HepG2 (cell line): ENCODE results near the gene KRI1. TPM values are rescaled to one million over a fixed set of nuclear protein-coding genes. Genes with fewer than 3 reads are reported as not detected.

Experiments
- ATAC-seq: fragments of 200-7000 bp; cut with Tn5 transposase; 3 replicates; pipeline ENCODE4 v1.9.1; 2020; ENCODE audit warnings: mild to moderate bottlenecking, moderate library complexity
- BruUV-seq: library from RNA; stranded (reverse); fragments of 400-500 nt; replicated peaks from 2 replicates; lab custom pipeline; 2021; lab: Mats Ljungman, UMichigan
- CTCF ChIA-PET: fragments of 300-600 bp; formaldehyde crosslinking; extraction: SDS; loops from one replicate; lab custom pipeline; 2021; ENCODE audit warnings: low total read pairs, inconsistent platforms, low intra/inter-chr PET ratio; lab: Yijun Ruan, JAX
- POLR2A ChIA-PET: fragments of 350-600 bp; sonication (Branson Sonifier 250); formaldehyde crosslinking; loops from one replicate; lab custom pipeline; 2020; ENCODE audit warnings: antibody characterized with exemption, inconsistent platforms; lab: Yijun Ruan, JAX
- DNase-seq: peaks from one replicate; pipeline ENCODE4 v3.0.0-alpha.2; 2015; ENCODE audit warnings: low spot score
- FAIRE-seq: peaks from 3 replicates; lab custom pipeline; 2011; peaks lifted over from hg19 to GRCh38; lab: Jason Lieb, UNC
- H2AFZ ChIP-seq: one replicate; pipeline ENCODE4 v1.6.1; 2011; ENCODE audit warnings: low read length, inconsistent platforms
- H3K27ac ChIP-seq: fragments of 300-600 bp; 3 replicates; pipeline ENCODE4 v1.8.0; 2011; ENCODE audit warnings: mixed run types, mild to moderate bottlenecking, mixed read lengths, low read length, inconsistent platforms; ENCODE audit not compliant: insufficient read depth; ENCODE audit errors: extremely low read length
- H3K27me3 ChIP-seq, 2 experiments: fragments of 200-600 bp in 1 of 2; 2 replicates in 1 of 2; 3 replicates in 1 of 2; pipeline versions ENCODE4 v1.6.0 to v1.8.0; 2011; ENCODE audit warnings: low read length in 2 of 2, mild to moderate bottlenecking in 2 of 2, moderate library complexity in 2 of 2, inconsistent platforms in 1 of 2; ENCODE audit not compliant: insufficient read depth in 2 of 2, control insufficient read depth in 1 of 2
- H3K36me3 ChIP-seq, 2 experiments: fragments of 200-600 bp in 1 of 2; replicated peaks in 1 of 2; 2 replicates in 1 of 2; 3 replicates in 1 of 2; pipeline versions ENCODE4 v1.5.1 to v1.8.0; 2011; ENCODE audit warnings: low read length in 2 of 2, inconsistent platforms in 1 of 2; ENCODE audit not compliant: insufficient read depth in 2 of 2, control insufficient read depth in 1 of 2
- H3K4me1 ChIP-seq: 2 replicates; pipeline ENCODE4 v1.5.1; 2012; ENCODE audit warnings: low read length, inconsistent platforms; ENCODE audit not compliant: insufficient read depth
- H3K4me2 ChIP-seq: 2 replicates; pipeline ENCODE4 v1.6.0; 2011; ENCODE audit warnings: low read depth, low read length, inconsistent platforms
- H3K4me3 ChIP-seq, 3 experiments: fragments of 200-600 bp in 1 of 3; sonication (generic), shearing (Covaris generic) in 1 of 3; replicated peaks in 1 of 3; 2 replicates each; pipeline ENCODE4 v1.5.1; 2011 to 2016; ENCODE audit warnings: low read length in 3 of 3, inconsistent platforms in 2 of 3, low read depth in 2 of 3, mild to moderate bottlenecking in 2 of 3, control low read depth in 1 of 3, mixed read lengths in 1 of 3; ENCODE audit not compliant: insufficient read depth in 1 of 3
- H3K79me2 ChIP-seq: one replicate; pipeline ENCODE4 v1.6.1; 2011; ENCODE audit warnings: low read length, inconsistent platforms; ENCODE audit not compliant: insufficient read depth
- H3K9ac ChIP-seq: 2 replicates; pipeline ENCODE4 v1.6.0; 2011; ENCODE audit warnings: mild to moderate bottlenecking, low read depth, low read length, inconsistent platforms; ENCODE audit not compliant: insufficient read depth
- H3K9me3 ChIP-seq: 2 replicates; pipeline ENCODE4 v1.5.1; 2012; ENCODE audit warnings: mild to moderate bottlenecking, low read length
- H4K20me1 ChIP-seq: 2 replicates; pipeline ENCODE4 v1.6.0; 2011; ENCODE audit warnings: inconsistent platforms, mild to moderate bottlenecking, low read length, moderate library complexity; ENCODE audit not compliant: insufficient read depth
- KDM3A ChIP-seq: IDR thresholded peaks from 2 replicates; pipeline ENCODE4 v1.6.1; 2018; ENCODE audit warnings: low read depth, missing compliant biosample characterization
- MAFF ChIP-seq: IDR thresholded peaks from 2 replicates; pipeline ENCODE4 v1.6.1; 2011; ENCODE audit warnings: low read depth, low read length, improper control_type of control experiment
- NR3C1 ChIP-seq: sonication (generic); formaldehyde crosslinking; IDR thresholded peaks from 2 replicates; pipeline ENCODE4 v1.4.0; 2020; ENCODE audit warnings: missing genetic modification reagents
- POGZ ChIP-seq: sonication (generic); formaldehyde crosslinking; IDR thresholded peaks from 2 replicates; pipeline ENCODE4 v1.4.0; 2020; ENCODE audit warnings: mild to moderate bottlenecking, missing genetic modification reagents
- RELA ChIP-seq: sonication (generic); formaldehyde crosslinking; IDR thresholded peaks from 2 replicates; pipeline ENCODE4 v1.4.0; 2020; ENCODE audit warnings: missing genetic modification reagents
- TEAD2 ChIP-seq: sonication (generic); formaldehyde crosslinking; IDR thresholded peaks from 2 replicates; pipeline ENCODE4 v1.9.0; 2021; ENCODE audit warnings: missing genetic modification reagents
- XBP1 ChIP-seq: sonication (generic); formaldehyde crosslinking; IDR thresholded peaks from 2 replicates; pipeline ENCODE4 v1.5.0; 2020; ENCODE audit warnings: missing genetic modification reagents
- ZBTB2 ChIP-seq: sonication (generic); formaldehyde crosslinking; IDR thresholded peaks from 2 replicates; pipeline ENCODE4 v1.8.0; 2022; ENCODE audit warnings: low read depth, missing genetic modification reagents
- ZMYM3 ChIP-seq: sonication (generic); formaldehyde crosslinking; IDR thresholded peaks from 2 replicates; pipeline ENCODE4 v1.5.1; 2020; ENCODE audit warnings: mild to moderate bottlenecking, missing genetic modification reagents
- ZNF12 ChIP-seq: sonication (generic); formaldehyde crosslinking; IDR thresholded peaks from 2 replicates; pipeline ENCODE4 v1.5.0; 2020; ENCODE audit warnings: missing genetic modification reagents
- ZNF121 ChIP-seq: sonication (generic); formaldehyde crosslinking; IDR thresholded peaks from 2 replicates; pipeline ENCODE4 v1.5.0; 2020; ENCODE audit warnings: mild to moderate bottlenecking, missing genetic modification reagents
- ZNF136 ChIP-seq: sonication (generic); formaldehyde crosslinking; IDR thresholded peaks from 2 replicates; pipeline ENCODE4 v1.8.1; 2022; ENCODE audit warnings: low read depth, mild to moderate bottlenecking, moderate library complexity, missing genetic modification reagents
- ZNF20 ChIP-seq: sonication (generic); formaldehyde crosslinking; IDR thresholded peaks from 2 replicates; pipeline ENCODE4 v1.4.0; 2020; ENCODE audit warnings: mild to moderate bottlenecking, moderate library complexity, missing genetic modification reagents
- ZNF512B ChIP-seq: sonication (generic); formaldehyde crosslinking; IDR thresholded peaks from 2 replicates; pipeline ENCODE4 v1.5.1; 2020; ENCODE audit warnings: missing genetic modification reagents, mild to moderate bottlenecking, borderline replicate concordance
- WGBS: methylation state at CpG from one replicate; pipeline ENCODE4 v1.1.6; 2017; ENCODE audit warnings: low lambda C conversion rate; 5-methylcytosine and 5-hydroxymethylcytosine counted together
- in situ Hi-C: cut with HindIII; loops from 2 replicates; pipeline ENCODE4 v1.10.0; 2017; ENCODE audit warnings: low pct_unique_long_range_greater_than_20kb; ENCODE audit not compliant: extremely low pct_ligation_motif_present
- intact Hi-C: fragments of 100-400 bp; cut with micrococcal nuclease; formaldehyde crosslinking; loops from one replicate; pipeline ENCODE4 v1.10.0; 2022; ENCODE audit not compliant: unreplicated experiment
- polyA plus RNA-seq, 8 experiments: library from polyadenylated mRNA; depleted of rRNA in 3 of 8; stranded (reverse) in 7 of 8; unstranded in 1 of 8; fragments of >200 nt; fragmentation: Illumina TruSeq in 4 of 8; extraction: Trizol in 4 of 8; gene quantifications; 2 replicates each; pipeline versions ENCODE4 v1.2.1 to v1.2.3, GENCODE V29; 2011 to 2016; ENCODE audit warnings: low read depth in 4 of 8, missing spikeins in 1 of 8, mixed read lengths in 1 of 8; ENCODE audit not compliant: insufficient read depth in 1 of 8
- total RNA-seq, 5 experiments: library from RNA; depleted of rRNA; stranded (reverse); fragments of >200 nt; fragmentation: Illumina TruSeq; extraction: Trizol; gene quantifications; 2 replicates each; pipeline ENCODE4 v1.2.3, GENCODE V29; 2016; ENCODE audit warnings: low read depth in 1 of 5
- TF ChIP-seq, protein P1 (sequence below): sonication (generic); formaldehyde crosslinking; IDR thresholded peaks from 2 replicates; pipeline ENCODE4 v1.5.0; 2020; ENCODE audit warnings: missing genetic modification reagents

Gene KRI1
- total and polyA plus RNA-seq, 2 of the 13 experiments (the other 11 are each of a cell fraction or from before 2014, with no cell fraction given): 9.1 to 11.7 TPM

DNA sequence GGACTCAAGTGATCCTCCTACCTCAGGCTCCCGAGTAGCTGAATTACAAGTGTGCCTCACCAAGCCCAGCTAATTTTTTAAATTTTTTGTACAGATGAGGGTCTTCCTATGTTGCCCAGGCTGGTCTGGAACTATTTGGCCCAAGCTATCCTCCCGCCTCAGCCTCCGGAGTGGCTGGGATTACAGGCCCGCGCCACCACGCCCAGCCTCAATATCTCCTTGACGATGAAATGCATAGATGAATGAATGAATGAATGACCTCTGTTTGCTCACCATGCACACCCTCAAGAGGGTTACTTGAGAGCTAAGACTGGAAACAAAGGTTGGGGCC lies 36.2 kb upstream of the KRI1 start:
- H3K27me3 ChIP-seq: peaks cover 2 to 17% of the 10 kb centered on the region in 2 experiments; a peak in 3 of 5 replicates
- H3K4me3 ChIP-seq: peak overlapping the region; percentile 15 to 92 (median 26); a peak in 3 of 6 replicates
- no peaks in the 10 kb centered on the region for H3K79me2 ChIP-seq
- FAIRE-seq (no peak), ATAC-seq (peak; percentile 20; the same call in 2 of the 3 replicates), DNase-seq (no peak)
- BruUV-seq: no TSS peak
- H2AFZ ChIP-seq: no peak overlapping the region
- H3K4me1 ChIP-seq: peaks cover 28% of the 10 kb centered on the region
- POLR2A ChIA-PET: interaction anchor here (0.9 to 1.5 kb wide), 3 partner anchors 45 to 234 kb away, joined by 3 read pairs; partner anchors contain the start of genes CDC37 and TMED1
- H3K27ac ChIP-seq: no peak overlapping the region
- CTCF ChIA-PET: interaction anchor here (1.2 kb wide), 1 partner anchor 21 kb away, joined by 3 read pairs; no protein-coding TSS in a partner anchor
- TF ChIP-seq ZMYM3 (CRISPR knock-in tag) (peak; percentile 29; the same call in 1 of the 2 replicates), ZNF512B (CRISPR knock-in tag) (no peak)
- H4K20me1 ChIP-seq: no peaks in the 10 kb centered on the region
- H3K4me2 ChIP-seq: peak overlapping the region; percentile 58
- H3K9me3 ChIP-seq: no peaks in the 10 kb centered on the region
- intact Hi-C loops: no loop called here
- WGBS: 25% methylated on average over 7 of the region's 7 CpGs
- H3K36me3 ChIP-seq: no peaks in the 10 kb centered on the region
- H3K9ac ChIP-seq: no peak overlapping the region
- in situ Hi-C loops: no loop called here

DNA sequence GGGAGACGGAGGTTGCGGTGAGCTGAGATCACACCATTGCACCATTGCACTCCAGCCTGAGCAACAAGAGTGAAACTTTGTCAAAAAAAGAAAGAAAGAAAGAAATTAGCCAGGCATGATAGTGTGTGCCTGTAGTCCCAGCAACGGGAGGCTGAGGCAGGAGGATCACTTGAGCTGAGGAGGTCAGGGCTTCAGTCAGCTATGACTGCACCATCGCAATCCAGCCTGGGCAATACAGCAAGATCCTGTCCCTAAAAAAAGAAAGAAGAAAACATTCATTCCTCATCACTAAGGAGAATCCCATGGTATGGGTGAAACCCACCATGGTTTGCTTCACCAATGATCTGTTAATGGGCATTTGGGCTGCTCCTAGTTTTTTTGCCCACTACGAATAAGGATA lies 34.3 kb upstream of the KRI1 start:
- H3K36me3 ChIP-seq: no peaks in the 10 kb centered on the region
- no peak overlapping the region for H3K27ac ChIP-seq
- H3K4me1 ChIP-seq: peaks cover 28% of the 10 kb centered on the region
- no TSS peak for BruUV-seq
- H3K79me2 ChIP-seq: no peaks in the 10 kb centered on the region
- no peak for ATAC-seq
- 65% methylated on average over 5 of the region's 5 CpGs for WGBS
- intact Hi-C loops: no loop called here
- H3K4me3 ChIP-seq: no peak overlapping the region
- no peak for FAIRE-seq
- no peak overlapping the region for H2AFZ ChIP-seq
- no peaks in the 10 kb centered on the region for H3K9me3 ChIP-seq
- ChIA-PET POLR2A (no interaction called here), CTCF (no interaction called here)
- TF ChIP-seq MAFF (no peak), TEAD2 (CRISPR knock-in tag) (no peak), NR3C1 (CRISPR knock-in tag) (no peak), RELA (CRISPR knock-in tag) (no peak), ZNF136 (CRISPR knock-in tag) (no peak), ZNF12 (no peak), POGZ (CRISPR knock-in tag) (no peak), KDM3A (CRISPR knock-in tag) (no peak), XBP1 (no peak), ZNF121 (CRISPR knock-in tag) (no peak), ZNF20 (CRISPR knock-in tag) (no peak), ZBTB2 (CRISPR knock-in tag) (no peak)
- TF ChIP-seq, protein P1, sequence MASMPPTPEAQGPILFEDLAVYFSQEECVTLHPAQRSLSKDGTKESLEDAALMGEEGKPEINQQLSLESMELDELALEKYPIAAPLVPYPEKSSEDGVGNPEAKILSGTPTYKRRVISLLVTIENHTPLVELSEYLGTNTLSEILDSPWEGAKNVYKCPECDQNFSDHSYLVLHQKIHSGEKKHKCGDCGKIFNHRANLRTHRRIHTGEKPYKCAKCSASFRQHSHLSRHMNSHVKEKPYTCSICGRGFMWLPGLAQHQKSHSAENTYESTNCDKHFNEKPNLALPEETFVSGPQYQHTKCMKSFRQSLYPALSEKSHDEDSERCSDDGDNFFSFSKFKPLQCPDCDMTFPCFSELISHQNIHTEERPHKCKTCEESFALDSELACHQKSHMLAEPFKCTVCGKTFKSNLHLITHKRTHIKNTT (CRISPR knock-in tag): no peak
- no peak for DNase-seq
- peaks cover 2 to 17% of the 10 kb centered on the region in 2 experiments; a peak in 3 of 5 replicates for H3K27me3 ChIP-seq
- in situ Hi-C loops: no loop called here
- no peak overlapping the region for H3K4me2 ChIP-seq
- no peaks in the 10 kb centered on the region for H4K20me1 ChIP-seq
- no peak overlapping the region for H3K9ac ChIP-seq
